ENCODE measurements around the gene RALGPS1.

DNA sequence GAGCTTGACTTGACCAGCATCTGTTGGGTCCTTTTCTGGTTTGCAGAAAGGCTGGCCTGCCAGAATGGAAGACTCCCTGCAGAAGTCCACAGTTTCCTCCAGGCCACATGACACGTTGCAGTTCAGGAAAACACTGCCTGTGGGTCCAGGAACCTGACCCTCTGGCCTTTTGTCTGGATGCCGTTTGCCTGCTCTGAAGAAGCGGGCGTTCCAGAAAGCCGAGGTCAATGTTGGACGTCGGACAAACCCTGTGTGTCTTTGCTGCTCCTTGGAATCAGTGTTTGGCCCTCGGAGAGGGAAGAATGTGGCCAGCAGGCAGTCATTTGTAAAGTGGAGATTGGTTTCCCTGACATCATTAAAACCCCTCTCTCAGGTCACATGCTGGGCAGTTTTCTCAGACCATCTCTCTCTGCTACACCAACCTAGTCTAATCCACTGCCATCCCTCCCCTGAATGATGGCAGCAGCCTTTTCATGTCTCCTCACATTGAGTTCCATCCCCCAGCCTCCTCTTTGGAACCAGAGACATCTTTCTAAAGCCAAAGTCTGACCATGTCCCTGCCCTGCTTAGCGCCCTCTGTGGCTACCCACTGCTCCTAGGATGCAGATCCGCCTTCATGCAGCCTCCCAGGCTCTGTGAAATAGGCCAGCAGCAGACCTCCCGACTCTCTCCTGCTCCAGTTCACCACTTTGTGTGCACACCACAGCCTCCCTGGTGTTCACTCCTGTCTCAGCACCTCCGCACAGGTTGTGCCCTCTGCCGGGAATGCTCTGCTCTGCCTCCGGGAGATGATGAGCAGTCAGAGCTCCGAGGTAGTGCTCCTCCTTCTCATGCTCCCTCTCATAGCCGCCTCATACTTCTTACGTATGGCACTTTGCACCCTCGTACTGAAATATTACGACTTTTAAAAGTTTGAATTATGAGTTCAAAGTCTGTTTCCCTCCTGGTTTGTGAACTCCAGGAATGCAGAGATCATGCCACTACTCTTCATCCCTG, 75.6 kb downstream of the RALGPS1 start:
- no peak for TF ChIP-seq CTBP1 (IDR thresholded peaks at IDR 0.05; ENCODE audit: borderline replicate concordance)
- no peak for TF ChIP-seq ZNF384 (IDR thresholded peaks at IDR 0.05)
- no peak for TF ChIP-seq FOXK2 (IDR thresholded peaks at IDR 0.05)
- no peak for TF ChIP-seq SUZ12 (IDR thresholded peaks at IDR 0.05)
- TF ChIP-seq, protein P1, sequence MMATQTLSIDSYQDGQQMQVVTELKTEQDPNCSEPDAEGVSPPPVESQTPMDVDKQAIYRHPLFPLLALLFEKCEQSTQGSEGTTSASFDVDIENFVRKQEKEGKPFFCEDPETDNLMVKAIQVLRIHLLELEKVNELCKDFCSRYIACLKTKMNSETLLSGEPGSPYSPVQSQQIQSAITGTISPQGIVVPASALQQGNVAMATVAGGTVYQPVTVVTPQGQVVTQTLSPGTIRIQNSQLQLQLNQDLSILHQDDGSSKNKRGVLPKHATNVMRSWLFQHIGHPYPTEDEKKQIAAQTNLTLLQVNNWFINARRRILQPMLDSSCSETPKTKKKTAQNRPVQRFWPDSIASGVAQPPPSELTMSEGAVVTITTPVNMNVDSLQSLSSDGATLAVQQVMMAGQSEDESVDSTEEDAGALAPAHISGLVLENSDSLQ (IDR thresholded peaks at IDR 0.05) = no peak
- TF ChIP-seq HDGF (IDR thresholded peaks at IDR 0.05; ENCODE audit: borderline replicate concordance) = no peak
- TF ChIP-seq NFRKB (IDR thresholded peaks at IDR 0.05) = no peak
- no peak for TF ChIP-seq FOXA1 (IDR thresholded peaks at IDR 0.05)
- TF ChIP-seq SP1 (IDR thresholded peaks at IDR 0.05) = no peak
- no peak for TF ChIP-seq TARDBP (IDR thresholded peaks at IDR 0.05)
- no peak for TF ChIP-seq BHLHE40 (IDR thresholded peaks at IDR 0.05; ENCODE audit: borderline replicate concordance)

Measured in HEK293T (cell line).